ENCODE results near the gene KCNK2. TPM values are rescaled to one million over a fixed set of nuclear protein-coding genes. Genes with fewer than 3 reads are reported as not detected.

Gene KCNK2
- total and polyA plus RNA-seq, 2 experiments from 2014 or later: 0.07 to 0.24 TPM

- Histone ChIP-seq H3K4me1 (ENCODE audit: insufficient read depth) (peaks cover 7% of the 10 kb centered on the region; the same call in 1 of the 2 replicates), H3K4me2 (no peak overlapping the region), H3K36me3 (ENCODE audit: insufficient read depth) (no peaks in the 10 kb centered on the region), H3K9me2 (ENCODE audit: insufficient read depth) (no peaks in the 10 kb centered on the region; the same call in 1 of the 2 replicates), H2AFZ (no peak overlapping the region), H3F3A (replicated peaks; ENCODE audit: low read depth) (no peaks in the 10 kb centered on the region), H3K79me2 (replicated peaks; ENCODE audit: insufficient read depth) (no peaks in the 10 kb centered on the region), H3K27me3 (ENCODE audit: insufficient read depth) (no peaks in the 10 kb centered on the region), H4K20me1 (replicated peaks; ENCODE audit: insufficient read depth) (no peaks in the 10 kb centered on the region), H3K27ac (ENCODE audit: low read depth) (no peak overlapping the region), H3K4me3 (no peak overlapping the region)
- no peak overlapping the region for H3K27ac Mint-ChIP-seq
- ATAC-seq: no peak
- H3K4me3 Mint-ChIP-seq: no peak overlapping the region
- no peaks in the 10 kb centered on the region for H3K36me3 Mint-ChIP-seq (ENCODE audit: low read depth)
- TF ChIP-seq JUNB (IDR thresholded peaks at IDR 0.05; ENCODE audit: unreplicated experiment): no peak
- no peak for TF ChIP-seq EZH2phosphoT487 (IDR thresholded peaks at IDR 0.05; ENCODE audit: unreplicated experiment)
- H3K4me1 Mint-ChIP-seq: peaks cover 7% of the 10 kb centered on the region
- no peaks in the 10 kb centered on the region for H3K27me3 Mint-ChIP-seq (ENCODE audit: insufficient read depth, low read depth, poor library complexity)
- no peak for DNase-seq (ENCODE audit: low spot score)
- H3K9me3 Mint-ChIP-seq: no peaks in the 10 kb centered on the region; the same call in 2 of the 3 replicates
Observed at GRCh38 chr1:215277532-215277931, 195.0 kb downstream of the KCNK2 start.

- Histone ChIP-seq H3K79me2 (replicated peaks; ENCODE audit: insufficient read depth) (no peaks in the 10 kb centered on the region), H3K36me3 (ENCODE audit: insufficient read depth) (no peaks in the 10 kb centered on the region), H3K27ac (ENCODE audit: low read depth) (no peak overlapping the region), H4K20me1 (replicated peaks; ENCODE audit: insufficient read depth) (no peaks in the 10 kb centered on the region), H3F3A (replicated peaks; ENCODE audit: low read depth) (no peaks in the 10 kb centered on the region), H2AFZ (no peak overlapping the region), H3K27me3 (ENCODE audit: insufficient read depth) (no peaks in the 10 kb centered on the region), H3K9me2 (ENCODE audit: insufficient read depth) (no peaks in the 10 kb centered on the region; the same call in 1 of the 2 replicates), H3K4me1 (ENCODE audit: insufficient read depth) (peaks cover 5% of the 10 kb centered on the region; the same call in 1 of the 2 replicates), H3K4me3 (no peak overlapping the region), H3K4me2 (no peak overlapping the region)
- no peak overlapping the region for H3K27ac Mint-ChIP-seq
- DNase-seq (ENCODE audit: low spot score) (no peak), ATAC-seq (no peak)
- peaks cover 5% of the 10 kb centered on the region for H3K4me1 Mint-ChIP-seq
- no peaks in the 10 kb centered on the region for H3K9me3 Mint-ChIP-seq
- no peaks in the 10 kb centered on the region for H3K36me3 Mint-ChIP-seq (ENCODE audit: low read depth)
- H3K27me3 Mint-ChIP-seq (ENCODE audit: insufficient read depth, low read depth, poor library complexity): no peaks in the 10 kb centered on the region
- no peak overlapping the region for H3K4me3 Mint-ChIP-seq
- no peak for TF ChIP-seq CTCF (conservative IDR thresholded peaks at IDR 0.05; ENCODE audit: low read depth in 2 of 2)
- no peak for TF ChIP-seq EZH2phosphoT487 (IDR thresholded peaks at IDR 0.05; ENCODE audit: unreplicated experiment)
- no peak for TF ChIP-seq STAT1 (IDR thresholded peaks at IDR 0.05; ENCODE audit: unreplicated experiment)
- no peak for TF ChIP-seq EZH2 (IDR thresholded peaks at IDR 0.05; ENCODE audit: low read depth, unreplicated experiment)
- TF ChIP-seq POLR2AphosphoS5 (IDR thresholded peaks at IDR 0.05; ENCODE audit: low read depth): no peak
- TF ChIP-seq JUNB (IDR thresholded peaks at IDR 0.05; ENCODE audit: unreplicated experiment): no peak
- TF ChIP-seq, protein P1, sequence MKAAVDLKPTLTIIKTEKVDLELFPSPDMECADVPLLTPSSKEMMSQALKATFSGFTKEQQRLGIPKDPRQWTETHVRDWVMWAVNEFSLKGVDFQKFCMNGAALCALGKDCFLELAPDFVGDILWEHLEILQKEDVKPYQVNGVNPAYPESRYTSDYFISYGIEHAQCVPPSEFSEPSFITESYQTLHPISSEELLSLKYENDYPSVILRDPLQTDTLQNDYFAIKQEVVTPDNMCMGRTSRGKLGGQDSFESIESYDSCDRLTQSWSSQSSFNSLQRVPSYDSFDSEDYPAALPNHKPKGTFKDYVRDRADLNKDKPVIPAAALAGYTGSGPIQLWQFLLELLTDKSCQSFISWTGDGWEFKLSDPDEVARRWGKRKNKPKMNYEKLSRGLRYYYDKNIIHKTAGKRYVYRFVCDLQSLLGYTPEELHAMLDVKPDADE (IDR thresholded peaks at IDR 0.05): no peak
- TF ChIP-seq, protein P2, sequence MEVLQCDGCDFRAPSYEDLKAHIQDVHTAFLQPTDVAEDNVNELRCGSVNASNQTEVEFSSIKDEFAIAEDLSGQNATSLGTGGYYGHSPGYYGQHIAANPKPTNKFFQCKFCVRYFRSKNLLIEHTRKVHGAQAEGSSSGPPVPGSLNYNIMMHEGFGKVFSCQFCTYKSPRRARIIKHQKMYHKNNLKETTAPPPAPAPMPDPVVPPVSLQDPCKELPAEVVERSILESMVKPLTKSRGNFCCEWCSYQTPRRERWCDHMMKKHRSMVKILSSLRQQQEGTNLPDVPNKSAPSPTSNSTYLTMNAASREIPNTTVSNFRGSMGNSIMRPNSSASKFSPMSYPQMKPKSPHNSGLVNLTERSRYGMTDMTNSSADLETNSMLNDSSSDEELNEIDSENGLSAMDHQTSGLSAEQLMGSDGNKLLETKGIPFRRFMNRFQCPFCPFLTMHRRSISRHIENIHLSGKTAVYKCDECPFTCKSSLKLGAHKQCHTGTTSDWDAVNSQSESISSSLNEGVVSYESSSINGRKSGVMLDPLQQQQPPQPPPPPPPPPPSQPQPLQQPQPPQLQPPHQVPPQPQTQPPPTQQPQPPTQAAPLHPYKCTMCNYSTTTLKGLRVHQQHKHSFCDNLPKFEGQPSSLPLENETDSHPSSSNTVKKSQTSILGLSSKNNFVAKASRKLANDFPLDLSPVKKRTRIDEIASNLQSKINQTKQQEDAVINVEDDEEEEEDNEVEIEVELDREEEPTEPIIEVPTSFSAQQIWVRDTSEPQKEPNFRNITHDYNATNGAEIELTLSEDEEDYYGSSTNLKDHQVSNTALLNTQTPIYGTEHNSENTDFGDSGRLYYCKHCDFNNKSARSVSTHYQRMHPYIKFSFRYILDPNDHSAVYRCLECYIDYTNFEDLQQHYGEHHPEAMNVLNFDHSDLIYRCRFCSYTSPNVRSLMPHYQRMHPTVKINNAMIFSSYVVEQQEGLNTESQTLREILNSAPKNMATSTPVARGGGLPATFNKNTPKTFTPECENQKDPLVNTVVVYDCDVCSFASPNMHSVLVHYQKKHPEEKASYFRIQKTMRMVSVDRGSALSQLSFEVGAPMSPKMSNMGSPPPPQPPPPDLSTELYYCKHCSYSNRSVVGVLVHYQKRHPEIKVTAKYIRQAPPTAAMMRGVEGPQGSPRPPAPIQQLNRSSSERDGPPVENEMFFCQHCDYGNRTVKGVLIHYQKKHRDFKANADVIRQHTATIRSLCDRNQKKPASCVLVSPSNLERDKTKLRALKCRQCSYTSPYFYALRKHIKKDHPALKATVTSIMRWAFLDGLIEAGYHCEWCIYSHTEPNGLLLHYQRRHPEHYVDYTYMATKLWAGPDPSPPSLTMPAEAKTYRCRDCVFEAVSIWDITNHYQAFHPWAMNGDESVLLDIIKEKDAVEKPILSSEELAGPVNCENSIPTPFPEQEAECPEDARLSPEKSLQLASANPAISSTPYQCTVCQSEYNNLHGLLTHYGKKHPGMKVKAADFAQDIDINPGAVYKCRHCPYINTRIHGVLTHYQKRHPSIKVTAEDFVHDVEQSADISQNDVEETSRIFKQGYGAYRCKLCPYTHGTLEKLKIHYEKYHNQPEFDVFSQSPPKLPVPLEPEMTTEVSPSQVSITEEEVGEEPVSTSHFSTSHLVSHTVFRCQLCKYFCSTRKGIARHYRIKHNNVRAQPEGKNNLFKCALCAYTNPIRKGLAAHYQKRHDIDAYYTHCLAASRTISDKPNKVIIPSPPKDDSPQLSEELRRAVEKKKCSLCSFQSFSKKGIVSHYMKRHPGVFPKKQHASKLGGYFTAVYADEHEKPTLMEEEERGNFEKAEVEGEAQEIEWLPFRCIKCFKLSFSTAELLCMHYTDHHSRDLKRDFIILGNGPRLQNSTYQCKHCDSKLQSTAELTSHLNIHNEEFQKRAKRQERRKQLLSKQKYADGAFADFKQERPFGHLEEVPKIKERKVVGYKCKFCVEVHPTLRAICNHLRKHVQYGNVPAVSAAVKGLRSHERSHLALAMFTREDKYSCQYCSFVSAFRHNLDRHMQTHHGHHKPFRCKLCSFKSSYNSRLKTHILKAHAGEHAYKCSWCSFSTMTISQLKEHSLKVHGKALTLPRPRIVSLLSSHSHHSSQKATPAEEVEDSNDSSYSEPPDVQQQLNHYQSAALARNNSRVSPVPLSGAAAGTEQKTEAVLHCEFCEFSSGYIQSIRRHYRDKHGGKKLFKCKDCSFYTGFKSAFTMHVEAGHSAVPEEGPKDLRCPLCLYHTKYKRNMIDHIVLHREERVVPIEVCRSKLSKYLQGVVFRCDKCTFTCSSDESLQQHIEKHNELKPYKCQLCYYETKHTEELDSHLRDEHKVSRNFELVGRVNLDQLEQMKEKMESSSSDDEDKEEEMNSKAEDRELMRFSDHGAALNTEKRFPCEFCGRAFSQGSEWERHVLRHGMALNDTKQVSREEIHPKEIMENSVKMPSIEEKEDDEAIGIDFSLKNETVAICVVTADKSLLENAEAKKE (CRISPR knock-in tag; IDR thresholded peaks at IDR 0.05): no peak
- no peak for TF ChIP-seq REST (IDR thresholded peaks at IDR 0.05; ENCODE audit: unreplicated experiment)
Observed at GRCh38 chr1:215279682-215280081, 197.1 kb downstream of the KCNK2 start.

All from GM23338 (cell line).